Activated CD4-positive, CD25-positive, alpha-beta regulatory T cell (primary cell): Measurements from ENCODE around the gene SEC23IP.
"Not testable (repeated sequence)": the region's sequence is repeated elsewhere in the genome, so short reads cannot be mapped to it uniquely, and the experiment has no call there.

Source experiments
- DNase-seq, 4 experiments: peaks; one replicate each; lab custom pipeline; 2025; lab: John Stamatoyannopoulos, UW

Gene SEC23IP

GRCh38 chr10:119883901-119884611 lies 8.5 kb upstream of the SEC23IP start:
- not testable (repeated sequence) for DNase-seq

DNA sequence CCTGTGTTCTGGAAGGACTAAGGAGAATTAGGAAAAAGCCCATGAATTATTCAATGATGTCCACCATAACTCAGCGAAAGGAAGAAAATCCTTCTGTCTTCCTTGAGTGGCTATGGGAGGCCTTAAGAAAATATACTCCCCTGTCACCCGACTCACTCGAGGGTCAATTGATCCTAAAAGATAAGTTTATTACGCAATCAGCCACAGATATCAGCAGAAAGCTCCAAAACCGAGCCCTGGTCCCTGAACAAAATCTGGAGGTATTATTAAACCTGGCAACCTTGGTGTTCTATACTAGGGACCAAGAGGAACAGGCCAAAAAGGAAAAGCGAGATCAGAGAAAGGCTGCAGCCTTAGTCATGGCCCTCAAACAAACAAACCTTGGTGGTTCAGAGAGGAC lies 6.5 kb upstream of the SEC23IP start:
- not testable (repeated sequence) for DNase-seq

DNA sequence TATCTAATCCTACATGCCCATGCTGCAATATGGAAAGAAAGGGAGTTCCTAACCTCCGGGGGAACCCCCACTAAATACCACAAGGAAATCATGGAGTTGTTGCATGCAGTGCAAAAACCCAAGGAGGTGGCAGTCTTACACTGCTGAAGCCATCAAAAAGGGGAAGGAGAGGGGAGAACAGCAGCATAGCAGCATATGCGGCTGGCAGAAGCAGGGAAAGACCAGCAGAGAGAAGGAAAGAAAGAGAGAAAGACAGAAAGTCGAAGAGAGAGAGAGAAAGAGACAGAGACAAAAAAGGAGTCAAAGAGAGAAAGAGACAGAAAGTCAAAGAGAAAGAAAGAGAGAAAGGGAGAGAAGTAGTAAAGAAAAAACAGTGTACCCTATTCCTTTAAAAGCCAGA lies 3.8 kb upstream of the SEC23IP start:
- not testable (repeated sequence) for DNase-seq

DNA sequence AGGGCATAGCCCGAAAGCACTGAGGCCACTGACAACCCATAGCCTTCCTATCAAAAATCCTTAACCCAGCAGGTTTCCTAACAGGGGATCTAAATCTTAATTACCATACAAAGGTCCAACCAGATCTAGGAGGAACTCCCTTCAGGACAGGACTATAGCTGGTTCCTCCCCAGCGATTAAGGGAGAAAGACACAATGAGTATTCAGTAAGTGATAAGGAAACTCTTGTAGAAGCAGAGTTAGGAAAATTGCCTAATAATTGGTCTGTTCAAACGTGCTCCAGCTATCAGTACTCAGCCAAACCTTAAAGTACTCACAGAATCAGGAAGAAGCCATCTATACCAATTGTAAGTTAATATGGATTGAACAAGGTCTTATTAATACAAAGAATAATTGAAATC lies 3.3 kb upstream of the SEC23IP start:
- DNase-seq = not testable (repeated sequence)

- DNase-seq = not testable (repeated sequence)
Measured at GRCh38 chr10:119890307-119890706, 2.2 kb upstream of the SEC23IP start.

DNA sequence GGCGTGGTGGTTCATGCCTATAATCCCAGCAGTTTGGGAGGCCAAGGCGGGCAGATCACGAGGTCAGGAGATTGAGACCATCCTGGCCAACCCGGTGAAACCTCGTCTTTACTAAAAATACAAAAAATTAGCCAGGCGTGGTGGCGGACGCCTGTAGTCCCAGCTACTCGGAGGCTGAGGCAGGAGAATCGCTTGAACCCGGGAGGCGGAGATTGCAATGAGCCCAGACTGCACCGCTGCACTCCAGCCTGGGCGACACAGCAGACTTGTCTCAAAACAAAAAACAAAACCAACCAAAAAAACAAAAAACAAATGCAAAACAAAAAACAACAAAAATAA lies 712 bp upstream of the SEC23IP start:
- DNase-seq = not testable (repeated sequence)

GRCh38 chr10:119893074-119893473 lies 544 bp downstream of the SEC23IP start:
- DNase-seq = no peak

DNA sequence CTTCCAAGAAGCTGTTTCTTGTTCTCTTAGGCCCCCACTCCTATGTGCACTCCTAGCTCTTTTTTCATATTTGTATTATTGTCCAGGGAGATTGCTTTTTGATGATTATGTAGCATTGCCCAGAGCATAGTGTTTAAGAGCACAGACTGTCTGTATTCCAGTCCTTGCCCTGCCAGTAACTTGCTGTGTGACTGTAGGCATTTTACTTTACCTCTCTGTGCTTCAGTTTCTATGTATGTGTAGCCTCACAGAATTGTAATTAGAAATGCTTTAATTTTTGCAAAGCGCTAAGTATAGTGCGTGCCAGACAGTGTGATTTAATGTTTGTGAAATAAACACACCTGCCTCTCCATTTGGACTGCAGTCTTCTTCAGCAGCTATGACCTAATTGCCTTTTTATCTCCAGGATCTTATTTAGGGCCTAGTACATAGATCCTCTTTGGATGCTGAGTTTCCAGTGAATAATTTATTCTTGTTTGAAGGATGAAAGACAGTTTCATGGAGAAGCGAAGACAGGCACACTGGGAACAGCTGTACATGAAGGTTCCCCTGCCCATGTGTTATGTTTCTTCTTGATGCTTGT lies 1.4 kb downstream of the SEC23IP start:
- no peak for DNase-seq

- DNase-seq = no peak
Measured at GRCh38 chr10:119896061-119896655, 3.6 kb downstream of the SEC23IP start.

DNA sequence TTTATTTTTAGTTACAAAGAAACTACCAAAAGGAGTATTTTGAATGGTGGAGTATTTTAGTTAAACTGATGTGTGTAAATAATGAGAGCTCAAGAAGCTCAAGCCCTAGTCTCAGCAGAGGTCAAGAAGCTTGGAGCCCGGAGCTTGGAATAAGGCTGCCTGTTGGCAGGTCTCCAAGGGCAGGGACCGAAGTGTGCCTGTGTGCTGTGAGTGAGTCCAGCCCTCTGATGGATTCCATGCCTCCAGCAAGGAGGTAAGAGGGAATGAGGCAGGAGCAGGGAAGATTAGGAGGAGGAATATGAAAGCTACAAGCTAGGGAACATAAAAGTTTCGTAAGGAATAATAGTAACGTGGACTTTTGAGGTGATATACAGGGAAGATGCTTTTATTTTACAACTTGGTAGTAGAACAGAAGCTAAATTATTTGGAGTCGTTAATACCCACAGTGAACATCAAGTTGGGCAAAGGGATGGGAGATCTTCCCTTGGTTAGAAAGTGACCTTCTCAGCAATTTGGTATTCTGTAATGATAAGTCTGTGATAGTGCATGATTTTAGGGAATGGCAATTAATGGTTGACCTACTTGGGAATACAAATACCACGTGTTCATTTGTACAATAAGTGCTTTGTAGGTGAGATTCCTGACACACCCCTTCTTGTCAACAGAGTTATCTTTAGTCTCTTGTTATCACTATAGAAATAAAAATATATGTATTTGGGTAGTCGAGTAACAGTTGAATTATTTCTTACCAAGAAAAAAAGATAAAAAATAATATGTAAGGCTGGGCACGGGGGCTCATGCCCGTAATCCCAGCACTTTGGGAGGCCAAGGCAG lies 4.6 kb downstream of the SEC23IP start:
- no peak for DNase-seq

DNA sequence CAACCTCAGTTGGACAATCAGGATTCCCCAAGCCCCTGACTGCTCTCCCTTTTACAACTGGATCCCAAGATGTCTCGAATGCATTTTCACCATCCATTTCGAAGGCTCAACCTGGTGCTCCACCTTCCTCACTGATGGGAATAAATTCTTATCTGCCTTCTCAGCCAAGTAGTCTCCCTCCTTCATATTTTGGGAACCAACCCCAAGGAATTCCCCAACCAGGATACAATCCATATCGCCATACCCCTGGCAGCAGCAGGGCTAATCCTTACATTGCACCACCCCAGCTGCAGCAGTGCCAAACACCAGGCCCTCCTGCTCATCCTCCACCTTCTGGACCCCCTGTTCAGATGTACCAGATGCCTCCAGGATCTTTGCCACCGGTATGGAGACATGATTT lies 6.0 kb downstream of the SEC23IP start:
- DNase-seq = no peak

- no peak for DNase-seq
Measured at GRCh38 chr10:119903946-119904666, 11.6 kb downstream of the SEC23IP start.

GRCh38 chr10:119907695-119908094 lies 15.2 kb downstream of the SEC23IP start:
- DNase-seq = not testable (repeated sequence)

GRCh38 chr10:119908166-119908565 lies 15.6 kb downstream of the SEC23IP start:
- DNase-seq = no peak

GRCh38 chr10:119910689-119911088 lies 18.2 kb downstream of the SEC23IP start:
- DNase-seq = no peak

- no peak for DNase-seq
Measured at GRCh38 chr10:119917777-119918176, 25.2 kb downstream of the SEC23IP start.

GRCh38 chr10:119919271-119919670 lies 26.7 kb downstream of the SEC23IP start:
- no peak for DNase-seq

GRCh38 chr10:119919826-119920225 lies 27.3 kb downstream of the SEC23IP start:
- no peak for DNase-seq

- DNase-seq = no peak
Measured at GRCh38 chr10:119928411-119928810, 35.9 kb downstream of the SEC23IP start.

DNA sequence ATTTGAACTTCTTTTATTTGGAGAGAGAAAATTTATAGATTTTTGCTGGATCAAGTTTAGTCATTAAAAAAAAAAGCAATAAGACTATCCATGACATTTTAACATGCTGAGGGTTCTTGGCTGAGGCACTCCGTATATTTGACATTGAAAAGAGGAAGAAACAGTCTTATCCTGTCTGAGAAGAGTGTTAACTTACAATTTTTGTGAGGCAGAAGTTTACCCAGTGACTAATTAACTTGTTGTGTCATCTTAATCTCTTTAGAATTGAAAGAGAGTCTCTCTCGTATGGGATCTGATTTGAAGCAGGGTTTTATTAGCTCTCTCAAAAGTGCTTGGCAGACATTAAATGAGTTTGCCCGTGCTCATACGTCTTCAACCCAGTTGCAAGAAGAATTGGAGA lies 39.3 kb downstream of the SEC23IP start:
- DNase-seq = no peak

GRCh38 chr10:119932631-119933030 lies 40.1 kb downstream of the SEC23IP start:
- no peak for DNase-seq

DNA sequence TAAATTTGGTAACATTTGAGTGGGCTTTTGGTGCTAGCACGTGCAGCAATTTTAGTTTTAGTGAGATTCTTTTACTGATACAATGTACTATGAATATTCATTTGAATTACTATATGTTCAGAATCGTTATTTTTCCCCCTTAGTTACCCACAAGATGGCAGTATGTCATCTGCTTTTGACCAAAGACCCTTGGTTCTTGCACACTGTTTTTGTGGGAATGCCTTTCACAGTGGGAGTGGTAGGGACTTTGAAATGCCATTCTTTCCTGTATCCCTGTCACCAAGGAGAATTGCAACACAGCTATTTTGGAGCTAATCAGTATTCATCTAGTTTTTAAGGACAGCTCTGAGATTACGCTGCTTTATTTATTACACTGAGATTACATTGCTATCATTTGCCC lies 40.6 kb downstream of the SEC23IP start:
- no peak for DNase-seq
